Measurements from ENCODE around the gene CACFD1. TPM values are rescaled to one million over a fixed set of nuclear protein-coding genes. Genes with fewer than 3 reads are reported as not detected.

CACFD1 gene
- total and polyA plus RNA-seq, 2 of the 13 experiments (the other 11 are each of a cell fraction or from before 2014, with no cell fraction given) = 13.8 to 14.6 TPM

DNA sequence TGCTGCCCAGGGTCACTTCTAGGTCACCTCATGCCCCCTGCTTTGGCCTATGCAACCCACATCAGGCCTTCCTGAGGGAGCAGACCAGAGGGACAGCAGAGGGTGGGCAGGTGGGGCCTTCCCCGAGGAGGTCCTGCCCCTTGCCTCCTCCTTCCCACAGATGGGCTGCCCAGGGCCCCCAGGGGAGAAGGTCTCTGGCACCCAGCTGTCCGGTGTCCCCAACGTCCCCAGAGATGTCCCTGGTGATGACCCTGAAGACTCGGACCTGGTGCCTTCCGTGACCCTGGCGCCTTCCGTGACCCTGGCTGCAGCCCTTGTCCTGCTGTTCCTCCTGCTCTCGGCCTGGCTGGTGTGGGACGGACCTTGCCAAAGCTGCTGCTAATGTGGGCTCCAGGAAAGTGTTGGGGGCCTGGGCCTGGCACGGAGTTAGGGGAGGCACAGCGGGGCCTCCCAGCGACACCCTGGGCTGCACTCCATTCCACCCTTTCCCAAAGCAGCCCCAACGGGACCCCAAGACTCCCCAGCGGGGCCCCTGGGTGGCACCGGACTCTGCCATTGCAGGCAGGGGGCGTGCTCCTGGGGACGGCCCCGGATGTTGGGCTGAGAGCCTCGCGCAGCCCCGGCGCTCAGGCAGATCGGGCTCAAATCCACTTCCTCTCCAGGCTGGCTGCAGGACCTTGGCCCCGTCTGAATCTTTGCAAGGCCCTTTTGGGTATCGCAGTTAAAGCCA lies 25.9 kb downstream of the CACFD1 start (continued):
- TF ChIP-seq MAZ (IDR thresholded peaks at IDR 0.05; ENCODE audit: borderline replicate concordance, low read depth, low read length) (no peak), MAZ (CRISPR knock-in tag; IDR thresholded peaks at IDR 0.05; ENCODE audit: low read depth) (no peak), SAP130 (CRISPR knock-in tag; IDR thresholded peaks at IDR 0.05; ENCODE audit: low read depth) (peak; percentile 45), GABPB1 (CRISPR knock-in tag; IDR thresholded peaks at IDR 0.05) (peak; percentile 77), ETV5 (CRISPR knock-in tag; IDR thresholded peaks at IDR 0.05; ENCODE audit: borderline replicate concordance) (peak; percentile 72), ZFP36L1 (CRISPR knock-in tag; IDR thresholded peaks at IDR 0.05) (no peak), HDAC1 (CRISPR knock-in tag; IDR thresholded peaks at IDR 0.05) (peak; percentile 62), FOXO1 (CRISPR knock-in tag; IDR thresholded peaks at IDR 0.05) (no peak), SRY (CRISPR knock-in tag; IDR thresholded peaks at IDR 0.05) (0 out of 2 replicates have a peak, but pooled peaks have one; percentile 30), HDAC6 (IDR thresholded peaks at IDR 0.05; ENCODE audit: low read depth, low read length) (no peak), ZNF547 (CRISPR knock-in tag; IDR thresholded peaks at IDR 0.05) (0 out of 2 replicates have a peak, but pooled peaks have one; percentile 49), ZNF891 (CRISPR knock-in tag; IDR thresholded peaks at IDR 0.05) (peak; percentile 17; the same call in 1 of the 2 replicates), NR3C1 (CRISPR knock-in tag; IDR thresholded peaks at IDR 0.05) (no peak), ZFY (CRISPR knock-in tag; IDR thresholded peaks at IDR 0.05) (peak; percentile 33; the same call in 1 of the 2 replicates), ZBTB7B (CRISPR knock-in tag; IDR thresholded peaks at IDR 0.05) (peak; percentile 69; the same call in 1 of the 2 replicates), GABPA (IDR thresholded peaks at IDR 0.05; ENCODE audit: low read depth, low read length) (peak; percentile 34; the same call in 1 of the 2 replicates), GABPA (CRISPR knock-in tag; IDR thresholded peaks at IDR 0.05; ENCODE audit: low read depth) (peak; percentile 66)
- TF ChIP-seq, protein P1, sequence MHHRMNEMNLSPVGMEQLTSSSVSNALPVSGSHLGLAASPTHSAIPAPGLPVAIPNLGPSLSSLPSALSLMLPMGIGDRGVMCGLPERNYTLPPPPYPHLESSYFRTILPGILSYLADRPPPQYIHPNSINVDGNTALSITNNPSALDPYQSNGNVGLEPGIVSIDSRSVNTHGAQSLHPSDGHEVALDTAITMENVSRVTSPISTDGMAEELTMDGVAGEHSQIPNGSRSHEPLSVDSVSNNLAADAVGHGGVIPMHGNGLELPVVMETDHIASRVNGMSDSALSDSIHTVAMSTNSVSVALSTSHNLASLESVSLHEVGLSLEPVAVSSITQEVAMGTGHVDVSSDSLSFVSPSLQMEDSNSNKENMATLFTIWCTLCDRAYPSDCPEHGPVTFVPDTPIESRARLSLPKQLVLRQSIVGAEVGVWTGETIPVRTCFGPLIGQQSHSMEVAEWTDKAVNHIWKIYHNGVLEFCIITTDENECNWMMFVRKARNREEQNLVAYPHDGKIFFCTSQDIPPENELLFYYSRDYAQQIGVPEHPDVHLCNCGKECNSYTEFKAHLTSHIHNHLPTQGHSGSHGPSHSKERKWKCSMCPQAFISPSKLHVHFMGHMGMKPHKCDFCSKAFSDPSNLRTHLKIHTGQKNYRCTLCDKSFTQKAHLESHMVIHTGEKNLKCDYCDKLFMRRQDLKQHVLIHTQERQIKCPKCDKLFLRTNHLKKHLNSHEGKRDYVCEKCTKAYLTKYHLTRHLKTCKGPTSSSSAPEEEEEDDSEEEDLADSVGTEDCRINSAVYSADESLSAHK (CRISPR knock-in tag; IDR thresholded peaks at IDR 0.05; ENCODE audit: borderline replicate concordance) = no peak
- TF ChIP-seq, protein P2, sequence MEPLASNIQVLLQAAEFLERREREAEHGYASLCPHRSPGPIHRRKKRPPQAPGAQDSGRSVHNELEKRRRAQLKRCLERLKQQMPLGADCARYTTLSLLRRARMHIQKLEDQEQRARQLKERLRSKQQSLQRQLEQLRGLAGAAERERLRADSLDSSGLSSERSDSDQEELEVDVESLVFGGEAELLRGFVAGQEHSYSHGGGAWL (CRISPR knock-in tag; IDR thresholded peaks at IDR 0.05) = peak; percentile 23; the same call in 1 of the 2 replicates
- TF ChIP-seq, protein P3, sequence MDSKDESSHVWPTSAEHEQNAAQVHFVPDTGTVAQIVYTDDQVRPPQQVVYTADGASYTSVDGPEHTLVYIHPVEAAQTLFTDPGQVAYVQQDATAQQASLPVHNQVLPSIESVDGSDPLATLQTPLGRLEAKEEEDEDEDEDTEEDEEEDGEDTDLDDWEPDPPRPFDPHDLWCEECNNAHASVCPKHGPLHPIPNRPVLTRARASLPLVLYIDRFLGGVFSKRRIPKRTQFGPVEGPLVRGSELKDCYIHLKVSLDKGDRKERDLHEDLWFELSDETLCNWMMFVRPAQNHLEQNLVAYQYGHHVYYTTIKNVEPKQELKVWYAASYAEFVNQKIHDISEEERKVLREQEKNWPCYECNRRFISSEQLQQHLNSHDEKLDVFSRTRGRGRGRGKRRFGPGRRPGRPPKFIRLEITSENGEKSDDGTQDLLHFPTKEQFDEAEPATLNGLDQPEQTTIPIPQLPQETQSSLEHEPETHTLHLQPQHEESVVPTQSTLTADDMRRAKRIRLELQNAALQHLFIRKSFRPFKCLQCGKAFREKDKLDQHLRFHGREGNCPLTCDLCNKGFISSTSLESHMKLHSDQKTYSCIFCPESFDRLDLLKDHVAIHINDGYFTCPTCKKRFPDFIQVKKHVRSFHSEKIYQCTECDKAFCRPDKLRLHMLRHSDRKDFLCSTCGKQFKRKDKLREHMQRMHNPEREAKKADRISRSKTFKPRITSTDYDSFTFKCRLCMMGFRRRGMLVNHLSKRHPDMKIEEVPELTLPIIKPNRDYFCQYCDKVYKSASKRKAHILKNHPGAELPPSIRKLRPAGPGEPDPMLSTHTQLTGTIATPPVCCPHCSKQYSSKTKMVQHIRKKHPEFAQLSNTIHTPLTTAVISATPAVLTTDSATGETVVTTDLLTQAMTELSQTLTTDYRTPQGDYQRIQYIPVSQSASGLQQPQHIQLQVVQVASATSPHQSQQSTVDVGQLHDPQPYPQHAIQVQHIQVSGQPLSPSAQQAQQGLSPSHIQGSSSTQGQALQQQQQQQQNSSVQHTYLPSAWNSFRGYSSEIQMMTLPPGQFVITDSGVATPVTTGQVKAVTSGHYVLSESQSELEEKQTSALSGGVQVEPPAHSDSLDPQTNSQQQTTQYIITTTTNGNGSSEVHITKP (CRISPR knock-in tag; IDR thresholded peaks at IDR 0.05; ENCODE audit: low read depth) = no peak
- TF ChIP-seq, protein P4, sequence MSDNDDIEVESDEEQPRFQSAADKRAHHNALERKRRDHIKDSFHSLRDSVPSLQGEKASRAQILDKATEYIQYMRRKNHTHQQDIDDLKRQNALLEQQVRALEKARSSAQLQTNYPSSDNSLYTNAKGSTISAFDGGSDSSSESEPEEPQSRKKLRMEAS (IDR thresholded peaks at IDR 0.05) = peak; percentile 28; the same call in 1 of the 2 replicates
- TF ChIP-seq, protein P5, sequence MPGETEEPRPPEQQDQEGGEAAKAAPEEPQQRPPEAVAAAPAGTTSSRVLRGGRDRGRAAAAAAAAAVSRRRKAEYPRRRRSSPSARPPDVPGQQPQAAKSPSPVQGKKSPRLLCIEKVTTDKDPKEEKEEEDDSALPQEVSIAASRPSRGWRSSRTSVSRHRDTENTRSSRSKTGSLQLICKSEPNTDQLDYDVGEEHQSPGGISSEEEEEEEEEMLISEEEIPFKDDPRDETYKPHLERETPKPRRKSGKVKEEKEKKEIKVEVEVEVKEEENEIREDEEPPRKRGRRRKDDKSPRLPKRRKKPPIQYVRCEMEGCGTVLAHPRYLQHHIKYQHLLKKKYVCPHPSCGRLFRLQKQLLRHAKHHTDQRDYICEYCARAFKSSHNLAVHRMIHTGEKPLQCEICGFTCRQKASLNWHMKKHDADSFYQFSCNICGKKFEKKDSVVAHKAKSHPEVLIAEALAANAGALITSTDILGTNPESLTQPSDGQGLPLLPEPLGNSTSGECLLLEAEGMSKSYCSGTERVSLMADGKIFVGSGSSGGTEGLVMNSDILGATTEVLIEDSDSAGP (CRISPR knock-in tag; IDR thresholded peaks at IDR 0.05; ENCODE audit: borderline replicate concordance) = peak; percentile 30; the same call in 1 of the 2 replicates

Measured in HepG2 (cell line).